ENCODE results near the gene NAV2.

DNA sequence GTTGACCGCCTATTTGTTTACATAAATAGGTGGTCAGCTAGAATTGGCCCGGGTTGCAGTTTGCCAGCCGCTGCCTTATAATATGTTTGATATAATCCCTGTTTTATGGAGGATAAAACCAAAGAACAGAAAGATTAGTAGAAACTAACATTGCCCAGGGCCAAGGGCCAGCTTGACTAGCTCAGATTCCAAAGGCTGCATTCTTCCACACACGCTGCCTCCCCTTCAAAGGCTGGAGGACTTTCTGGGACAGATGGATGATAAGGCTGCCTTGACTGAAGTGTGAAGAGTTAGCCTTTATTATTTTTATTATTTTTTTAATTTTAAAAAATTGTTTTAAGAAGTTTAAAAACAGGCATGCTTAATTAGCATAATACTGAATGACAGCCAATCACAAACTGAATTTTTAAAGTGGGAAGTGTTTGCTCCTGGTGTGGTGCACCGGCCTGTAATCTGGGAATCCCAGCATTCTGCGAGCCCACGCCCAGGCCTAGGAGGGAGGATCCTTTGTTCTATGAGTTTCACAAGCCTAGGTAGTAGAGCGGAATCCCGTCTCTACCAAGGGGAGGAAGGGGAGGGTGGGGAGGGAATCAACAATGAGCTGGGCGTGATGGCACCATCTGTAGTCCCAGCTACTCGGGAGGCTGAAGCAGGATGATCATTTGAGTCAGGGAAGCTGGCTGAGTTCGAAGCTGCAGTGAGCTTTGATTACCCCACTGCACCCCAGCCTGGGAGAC is 114.9 kb downstream of the NAV2 start:
- TF ChIP-seq, protein P1, sequence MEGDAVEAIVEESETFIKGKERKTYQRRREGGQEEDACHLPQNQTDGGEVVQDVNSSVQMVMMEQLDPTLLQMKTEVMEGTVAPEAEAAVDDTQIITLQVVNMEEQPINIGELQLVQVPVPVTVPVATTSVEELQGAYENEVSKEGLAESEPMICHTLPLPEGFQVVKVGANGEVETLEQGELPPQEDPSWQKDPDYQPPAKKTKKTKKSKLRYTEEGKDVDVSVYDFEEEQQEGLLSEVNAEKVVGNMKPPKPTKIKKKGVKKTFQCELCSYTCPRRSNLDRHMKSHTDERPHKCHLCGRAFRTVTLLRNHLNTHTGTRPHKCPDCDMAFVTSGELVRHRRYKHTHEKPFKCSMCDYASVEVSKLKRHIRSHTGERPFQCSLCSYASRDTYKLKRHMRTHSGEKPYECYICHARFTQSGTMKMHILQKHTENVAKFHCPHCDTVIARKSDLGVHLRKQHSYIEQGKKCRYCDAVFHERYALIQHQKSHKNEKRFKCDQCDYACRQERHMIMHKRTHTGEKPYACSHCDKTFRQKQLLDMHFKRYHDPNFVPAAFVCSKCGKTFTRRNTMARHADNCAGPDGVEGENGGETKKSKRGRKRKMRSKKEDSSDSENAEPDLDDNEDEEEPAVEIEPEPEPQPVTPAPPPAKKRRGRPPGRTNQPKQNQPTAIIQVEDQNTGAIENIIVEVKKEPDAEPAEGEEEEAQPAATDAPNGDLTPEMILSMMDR (IDR thresholded peaks at IDR 0.05; ENCODE audit: low read depth, low read length), result no peak
- no peak for TF ChIP-seq MYC (IDR thresholded peaks at IDR 0.05; ENCODE audit: low read depth, low read length)
- TF ChIP-seq POLR2A (IDR thresholded peaks at IDR 0.05; ENCODE audit: extremely low read depth, insufficient read length), result no peak

Measured in NB4 (cell line).